RWPE1 (cell line): ENCODE data around the gene NCKAP5.

Experiments
- CTCF ChIA-PET: fragments of 350-600 bp; sonication (Branson Sonifier 250); formaldehyde crosslinking; extraction: SDS; loops from one replicate; lab custom pipeline; 2021; lab: Yijun Ruan, JAX
- POLR2A ChIA-PET: fragments of 400-600 bp; formaldehyde crosslinking; extraction: SDS; loops from one replicate; lab custom pipeline; 2020; ENCODE audit warnings: antibody characterized with exemption; ENCODE audit not compliant: low non-redundant PET; lab: Yijun Ruan, JAX
- DNase-seq: peaks from one replicate; pipeline ENCODE4 v3.0.0; 2012; ENCODE audit warnings: low spot score
- H3K27ac ChIP-seq: fragments of 450-650 bp; 2 replicates; pipeline ENCODE4 v1.5.1; 2017
- CTCF ChIP-seq: fragments of 450-650 bp; conservative IDR thresholded peaks from 2 replicates; pipeline ENCODE4 v1.5.1; 2017; ENCODE audit warnings: low read depth, mild to moderate bottlenecking

Gene NCKAP5

DNA sequence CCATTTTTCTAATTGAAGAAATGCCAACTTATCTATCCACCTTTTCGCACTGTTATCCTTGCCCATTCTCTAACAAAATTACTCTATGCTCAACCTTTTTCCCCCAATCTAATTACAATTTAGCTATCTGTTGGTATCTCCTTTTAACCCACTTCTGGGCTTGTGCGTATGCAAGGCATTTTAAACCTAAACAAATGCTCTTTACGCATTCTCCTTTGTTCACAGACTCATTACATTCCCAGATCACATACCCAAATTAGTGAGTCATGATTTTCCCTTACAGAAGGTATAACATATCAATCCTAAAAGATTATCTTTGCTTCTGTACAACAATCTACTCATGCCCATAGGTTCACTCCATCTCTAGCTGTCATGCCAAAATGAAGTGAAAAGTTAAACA lies 826.5 kb downstream of the NCKAP5 start:
- ChIA-PET POLR2A (no interaction called here), CTCF (no interaction called here)
- no peak for DNase-seq
- TF ChIP-seq CTCF: no peak
- H3K27ac ChIP-seq: no peak overlapping the region

DNA sequence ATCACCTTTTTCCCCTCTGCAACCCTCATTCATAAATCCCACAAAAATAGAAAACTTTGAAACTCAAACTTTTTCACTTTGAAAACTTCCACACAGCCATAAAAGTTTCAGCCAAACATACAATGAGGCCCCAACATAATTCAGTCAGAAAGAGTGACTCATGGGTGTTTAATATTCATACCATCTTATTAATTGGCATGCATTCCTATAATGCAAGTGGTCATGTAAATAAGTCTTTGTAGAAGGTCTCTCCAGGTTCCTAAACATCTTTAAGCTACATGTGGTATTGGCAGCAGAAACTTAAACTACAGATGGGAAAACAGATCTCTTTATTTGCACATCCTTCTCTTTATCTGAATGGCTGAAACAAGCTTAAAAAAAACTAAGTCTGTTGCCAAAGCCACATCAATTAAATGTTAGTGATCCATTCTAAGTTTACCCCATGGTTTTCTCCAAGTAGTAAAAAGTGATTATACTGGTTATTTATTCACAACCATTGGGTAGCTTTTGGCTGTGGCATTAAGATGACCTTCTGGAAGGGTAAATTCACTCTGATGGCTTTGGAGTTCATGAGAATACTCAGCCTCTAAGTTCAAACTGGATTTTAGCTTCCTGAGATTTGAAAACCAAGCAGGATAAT lies 828.1 kb downstream of the NCKAP5 start:
- ChIA-PET CTCF (no interaction called here), POLR2A (no interaction called here)
- H3K27ac ChIP-seq: no peak overlapping the region

GRCh38 chr2:132738223-132738622 lies 830.0 kb downstream of the NCKAP5 start:
- no peak for DNase-seq
- CTCF ChIA-PET: no interaction called here
- TF ChIP-seq CTCF: no peak
- POLR2A ChIA-PET: no interaction called here
- H3K27ac ChIP-seq: no peak overlapping the region

More for the DNA sequence above, 828.1 kb downstream of the NCKAP5 start:
- no peak for DNase-seq
- no peak for TF ChIP-seq CTCF

- POLR2A ChIA-PET: no interaction called here
- no peak overlapping the region for H3K27ac ChIP-seq
- CTCF ChIA-PET: no interaction called here
- no peak for DNase-seq
- no peak for TF ChIP-seq CTCF
Measured at GRCh38 chr2:132736059-132736458, 832.2 kb downstream of the NCKAP5 start.

DNA sequence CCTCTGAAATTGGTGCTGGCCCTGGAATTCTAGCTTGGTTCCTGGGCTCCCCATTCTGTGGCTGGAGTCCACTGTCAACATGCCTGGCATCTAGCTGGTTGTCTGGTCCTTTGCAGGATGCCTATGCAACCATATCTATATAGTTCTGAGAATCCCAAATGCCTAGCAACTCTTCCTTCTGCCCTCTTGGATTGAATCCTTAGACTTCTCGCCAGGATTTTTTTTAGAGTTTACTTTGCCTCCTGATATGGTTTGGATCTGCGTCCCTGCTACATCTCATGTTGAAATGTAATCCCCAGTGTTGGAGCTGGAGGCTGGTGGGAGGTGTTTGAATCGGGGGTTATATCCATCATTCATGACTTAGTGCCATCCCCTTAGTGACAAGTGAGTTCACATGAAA lies 833.3 kb downstream of the NCKAP5 start:
- TF ChIP-seq CTCF: no peak
- POLR2A ChIA-PET: no interaction called here
- CTCF ChIA-PET: interaction anchor here (0.6 kb wide), 2 partner anchors 120 to 168 kb away, joined by 3 read pairs; no protein-coding TSS in a partner anchor
- H3K27ac ChIP-seq: no peak overlapping the region
- no peak for DNase-seq

DNA sequence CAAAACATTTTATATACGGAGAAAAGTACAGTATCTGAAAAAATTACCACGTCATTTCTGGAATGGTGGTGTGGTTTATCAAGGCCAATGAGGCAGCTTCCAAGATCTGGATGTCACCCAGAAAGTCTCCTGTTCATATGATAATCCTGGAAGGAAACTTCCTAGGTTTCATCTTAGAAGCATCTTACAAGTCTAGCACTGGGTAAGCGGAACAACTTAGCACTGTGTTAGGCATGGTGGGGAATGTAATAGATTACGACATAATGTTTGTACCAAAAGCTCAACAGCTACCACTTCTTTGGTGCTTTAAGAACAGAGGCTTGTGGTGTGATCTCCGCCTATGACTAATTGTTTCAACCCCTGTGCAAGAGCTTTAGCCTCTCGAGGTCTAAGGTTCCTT lies 835.2 kb downstream of the NCKAP5 start:
- H3K27ac ChIP-seq: no peak overlapping the region
- DNase-seq: no peak
- TF ChIP-seq CTCF: no peak
- POLR2A ChIA-PET: no interaction called here
- CTCF ChIA-PET: no interaction called here
